HG03196 (cell line): ENCODE data around the gene GLI1.

Source experiments
- ATAC-seq: cut with Tn5 transposase; IDR thresholded peaks from one replicate; pipeline ENCODE4 v1.9.1; 2021; ENCODE audit not compliant: unreplicated experiment

GLI1 gene

GRCh38 chr12:57518176-57518919, 58.8 kb downstream of the GLI1 start:
- ATAC-seq: no peak

GRCh38 chr12:57518920-57519795, 59.6 kb downstream of the GLI1 start:
- no peak for ATAC-seq

- no peak for ATAC-seq
Observed at GRCh38 chr12:57519796-57520052, 60.1 kb downstream of the GLI1 start.

GRCh38 chr12:57520053-57520818, 60.7 kb downstream of the GLI1 start, which contains the start of gene DDIT3:
DDIT3 (minus strand) TSS chr12:57520514; CDS start chr12:57517406, 3,108 bp downstream.
- peak; percentile 65 for ATAC-seq

- no peak for ATAC-seq
Observed at GRCh38 chr12:57521525-57522010, 62.0 kb downstream of the GLI1 start.
